Measurements from ENCODE around the gene LHFPL3.

GRCh38 chr7:104299777-104300176 is 28.6 kb upstream of the LHFPL3 start:
- TF ChIP-seq POLR2A (IDR thresholded peaks at IDR 0.05): no peak
- TF ChIP-seq CTCF (IDR thresholded peaks at IDR 0.05 in 4 of 5, conservative IDR thresholded peaks at IDR 0.05 in 1 of 5): no peak
